Bronchial epithelial cell (primary cell): ENCODE measurements around the gene GALC. TPM values are rescaled to one million over a fixed set of nuclear protein-coding genes. Genes with fewer than 3 reads are reported as not detected.

Experiments
- DNase-seq: peaks from one replicate; pipeline ENCODE4 v3.0.0-alpha.2; 2010; ENCODE audit warnings: low read depth
- FAIRE-seq: peaks from 2 replicates; lab custom pipeline; 2011; peaks lifted over from hg19 to GRCh38; lab: Jason Lieb, UNC
- H3K27me3 ChIP-seq: 2 replicates; pipeline ENCODE4 v1.5.1; 2011; ENCODE audit warnings: low read length; ENCODE audit not compliant: control insufficient read depth, insufficient read depth
- H3K36me3 ChIP-seq: 2 replicates; pipeline ENCODE4 v1.5.1; 2011; ENCODE audit warnings: low read length; ENCODE audit not compliant: control insufficient read depth, insufficient read depth
- H3K4me3 ChIP-seq: 2 replicates; pipeline ENCODE4 v1.5.1; 2011; ENCODE audit warnings: mild to moderate bottlenecking, low read depth, low read length, control low read depth
- CTCF ChIP-seq: IDR thresholded peaks from 2 replicates; pipeline ENCODE4 v1.5.1; 2011; ENCODE audit warnings: mild to moderate bottlenecking, moderate library complexity, low read length, control low read depth, inconsistent platforms; ENCODE audit not compliant: insufficient read depth, severe bottlenecking
- total RNA-seq: library from RNA; depleted of rRNA; stranded (reverse); fragments of >200 nt; gene quantifications from 2 replicates; pipeline ENCODE4 v1.2.1, GENCODE V29; 2014

GALC gene
- total RNA-seq, 1 donor from 2014 or later = 12.6 TPM

DNA sequence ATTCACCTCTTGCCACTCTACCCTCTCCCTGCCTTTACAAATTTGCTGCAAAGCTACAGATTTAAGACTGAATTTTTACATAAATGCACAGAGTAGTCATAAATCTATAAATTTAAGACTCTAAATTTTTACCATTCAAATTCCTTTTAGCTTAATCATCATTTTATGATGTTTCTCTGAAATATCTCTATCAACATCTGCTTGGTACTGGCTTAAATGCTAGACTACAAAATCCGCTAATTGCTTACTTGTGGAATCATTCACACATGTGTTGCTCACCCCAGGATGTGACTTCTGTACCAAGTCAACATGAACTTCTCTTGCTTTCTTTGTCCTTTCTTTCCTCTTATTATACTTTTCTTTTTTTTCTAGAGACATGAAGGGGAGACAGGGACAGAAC is 109.2 kb downstream of the GALC start:
- no peaks in the 10 kb centered on the region for H3K36me3 ChIP-seq
- FAIRE-seq = no peak
- no peak for DNase-seq
- H3K27me3 ChIP-seq = no peaks in the 10 kb centered on the region
- H3K4me3 ChIP-seq = no peak overlapping the region
- no peak for TF ChIP-seq CTCF

Other genes with a start within 250 kb of the GALC start
- under 0.01 TPM in 1 of 2 replicates, not detected in the other for gene GPR65, start 12.0 kb upstream of the GALC start, total RNA-seq